MM.1S (cell line): ENCODE results near the gene ZNF277.

ENCODE experiments used
- DNase-seq: peaks from one replicate; pipeline ENCODE4 v3.0.0-alpha.2; 2015
- H2AFZ ChIP-seq: fragments of 300-600 bp; sonication (generic); 2 replicates; pipeline ENCODE4 v1.6.0; 2016; ENCODE audit warnings: antibody characterized with exemption, low read length
- H3F3A ChIP-seq: fragments of 300-600 bp; sonication (generic); 2 replicates; pipeline ENCODE4 v1.6.1; 2016; ENCODE audit warnings: mild to moderate bottlenecking, antibody characterized with exemption, low read length, moderate library complexity, mixed read lengths; ENCODE audit not compliant: insufficient read depth
- H3K27ac ChIP-seq: fragments of 300-600 bp; sonication (generic); 2 replicates; pipeline ENCODE4 v1.5.1; 2016; ENCODE audit warnings: mild to moderate bottlenecking, low read length
- H3K27me3 ChIP-seq: fragments of 300-600 bp; sonication (generic); replicated peaks from 2 replicates; pipeline ENCODE4 v1.6.0; 2016; ENCODE audit warnings: low read length; ENCODE audit not compliant: insufficient read depth
- H3K36me3 ChIP-seq: fragments of 300-600 bp; sonication (generic); replicated peaks from 2 replicates; pipeline ENCODE4 v1.6.1; 2016; ENCODE audit warnings: mild to moderate bottlenecking, low read length, mixed read lengths; ENCODE audit not compliant: insufficient read depth
- H3K4me1 ChIP-seq: fragments of 300-600 bp; sonication (generic); 2 replicates; pipeline ENCODE4 v1.6.1; 2016; ENCODE audit warnings: low read length, mixed read lengths
- H3K4me2 ChIP-seq: fragments of 300-600 bp; sonication (generic); 2 replicates; pipeline ENCODE4 v1.6.0; 2016; ENCODE audit warnings: low read depth, low read length
- H3K4me3 ChIP-seq: fragments of 300-600 bp; sonication (generic); 2 replicates; pipeline ENCODE4 v1.5.1; 2016; ENCODE audit warnings: low read length, mixed read lengths
- H3K79me2 ChIP-seq: fragments of 300-600 bp; sonication (generic); 2 replicates; pipeline ENCODE4 v1.6.1; 2016; ENCODE audit warnings: mixed run types, low read length, mixed read lengths
- H3K9ac ChIP-seq: fragments of 300-600 bp; sonication (generic); 2 replicates; pipeline ENCODE4 v1.6.1; 2016; ENCODE audit warnings: low read length, mixed read lengths
- H3K9me2 ChIP-seq: fragments of 300-600 bp; sonication (generic); replicated peaks from 2 replicates; pipeline ENCODE4 v1.6.1; 2016; ENCODE audit warnings: mild to moderate bottlenecking, low read length, mixed read lengths; ENCODE audit not compliant: insufficient read depth
- H3K9me3 ChIP-seq: fragments of 300-600 bp; sonication (generic); replicated peaks from 2 replicates; pipeline ENCODE4 v1.6.1; 2016; ENCODE audit warnings: mild to moderate bottlenecking, low read length, mixed read lengths; ENCODE audit not compliant: insufficient read depth
- H4K20me1 ChIP-seq: fragments of 300-600 bp; sonication (generic); 2 replicates; pipeline ENCODE4 v1.6.1; 2016; ENCODE audit warnings: mild to moderate bottlenecking, low read length, moderate library complexity, mixed read lengths; ENCODE audit not compliant: insufficient read depth
- EZH2 ChIP-seq: fragments of 300-600 bp; sonication (generic); optimal IDR thresholded peaks from 2 replicates; pipeline ENCODE3; 2017; ENCODE audit warnings: low read depth, mild to moderate bottlenecking, antibody characterized with exemption, low read length, mixed read lengths
- EZH2phosphoT487 ChIP-seq: fragments of 300-600 bp; sonication (generic); IDR thresholded peaks from 2 replicates; pipeline ENCODE4 v1.6.1; 2018; ENCODE audit warnings: antibody characterized with exemption, low read length
- TF ChIP-seq, protein P1 (sequence below): fragments of 300-600 bp; sonication (generic); IDR thresholded peaks from 2 replicates; pipeline ENCODE4 v1.5.1; 2016; ENCODE audit warnings: antibody characterized with exemption, low read length, mixed read lengths

Gene ZNF277

GRCh38 chr7:112371701-112372100, 165.2 kb downstream of the ZNF277 start:
- TF ChIP-seq, protein P1, sequence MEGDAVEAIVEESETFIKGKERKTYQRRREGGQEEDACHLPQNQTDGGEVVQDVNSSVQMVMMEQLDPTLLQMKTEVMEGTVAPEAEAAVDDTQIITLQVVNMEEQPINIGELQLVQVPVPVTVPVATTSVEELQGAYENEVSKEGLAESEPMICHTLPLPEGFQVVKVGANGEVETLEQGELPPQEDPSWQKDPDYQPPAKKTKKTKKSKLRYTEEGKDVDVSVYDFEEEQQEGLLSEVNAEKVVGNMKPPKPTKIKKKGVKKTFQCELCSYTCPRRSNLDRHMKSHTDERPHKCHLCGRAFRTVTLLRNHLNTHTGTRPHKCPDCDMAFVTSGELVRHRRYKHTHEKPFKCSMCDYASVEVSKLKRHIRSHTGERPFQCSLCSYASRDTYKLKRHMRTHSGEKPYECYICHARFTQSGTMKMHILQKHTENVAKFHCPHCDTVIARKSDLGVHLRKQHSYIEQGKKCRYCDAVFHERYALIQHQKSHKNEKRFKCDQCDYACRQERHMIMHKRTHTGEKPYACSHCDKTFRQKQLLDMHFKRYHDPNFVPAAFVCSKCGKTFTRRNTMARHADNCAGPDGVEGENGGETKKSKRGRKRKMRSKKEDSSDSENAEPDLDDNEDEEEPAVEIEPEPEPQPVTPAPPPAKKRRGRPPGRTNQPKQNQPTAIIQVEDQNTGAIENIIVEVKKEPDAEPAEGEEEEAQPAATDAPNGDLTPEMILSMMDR, result no peak
- Histone ChIP-seq H3K36me3 (no peaks in the 10 kb centered on the region), H3K4me1 (no peaks in the 10 kb centered on the region)

GRCh38 chr7:112372101-112372500, 165.6 kb downstream of the ZNF277 start:
- no peaks in the 10 kb centered on the region for H3K9me3 ChIP-seq
- no peaks in the 10 kb centered on the region for H3F3A ChIP-seq
- H4K20me1 ChIP-seq, result no peaks in the 10 kb centered on the region
- H2AFZ ChIP-seq, result no peak overlapping the region
- no peak overlapping the region for H3K4me2 ChIP-seq
- no peaks in the 10 kb centered on the region for H3K9me2 ChIP-seq
- TF ChIP-seq EZH2phosphoT487, result no peak
- TF ChIP-seq, protein P1, result no peak
- no peak for TF ChIP-seq EZH2
- H3K27ac ChIP-seq, result no peak overlapping the region
- DNase-seq, result no peak
- no peak overlapping the region for H3K9ac ChIP-seq
- H3K79me2 ChIP-seq, result no peaks in the 10 kb centered on the region
- no peaks in the 10 kb centered on the region for H3K27me3 ChIP-seq
- H3K36me3 ChIP-seq, result no peaks in the 10 kb centered on the region
- H3K4me1 ChIP-seq, result no peaks in the 10 kb centered on the region
- H3K4me3 ChIP-seq, result no peak overlapping the region

More at GRCh38 chr7:112371701-112372100, 165.2 kb downstream of the ZNF277 start:
- no peaks in the 10 kb centered on the region for H4K20me1 ChIP-seq
- H3K27ac ChIP-seq, result no peak overlapping the region
- no peaks in the 10 kb centered on the region for H3F3A ChIP-seq
- DNase-seq, result no peak
- no peaks in the 10 kb centered on the region for H3K9me3 ChIP-seq
- no peak overlapping the region for H3K4me3 ChIP-seq
- H3K27me3 ChIP-seq, result no peaks in the 10 kb centered on the region
- H3K79me2 ChIP-seq, result no peaks in the 10 kb centered on the region
- H3K4me2 ChIP-seq, result no peak overlapping the region
- no peak overlapping the region for H3K9ac ChIP-seq
- no peaks in the 10 kb centered on the region for H3K9me2 ChIP-seq
- no peak overlapping the region for H2AFZ ChIP-seq

GRCh38 chr7:112377593-112377992, 171.1 kb downstream of the ZNF277 start:
- no peaks in the 10 kb centered on the region for H3K27me3 ChIP-seq
- no peak overlapping the region for H3K4me3 ChIP-seq
- no peaks in the 10 kb centered on the region for H3K36me3 ChIP-seq
- TF ChIP-seq, protein P1, result no peak
- TF ChIP-seq EZH2phosphoT487 (no peak), EZH2 (no peak)
- H3K79me2 ChIP-seq, result no peaks in the 10 kb centered on the region
- no peaks in the 10 kb centered on the region for H3F3A ChIP-seq
- H4K20me1 ChIP-seq, result no peaks in the 10 kb centered on the region
- H3K9me3 ChIP-seq, result no peaks in the 10 kb centered on the region
- H3K4me2 ChIP-seq, result no peak overlapping the region
- no peak overlapping the region for H3K27ac ChIP-seq
- H2AFZ ChIP-seq, result no peak overlapping the region
- no peak overlapping the region for H3K9ac ChIP-seq
- no peaks in the 10 kb centered on the region for H3K4me1 ChIP-seq
- no peaks in the 10 kb centered on the region for H3K9me2 ChIP-seq
- DNase-seq, result no peak
